ENCODE results near the gene ARHGAP29. TPM values are rescaled to one million over a fixed set of nuclear protein-coding genes. Genes with fewer than 3 reads are reported as not detected.

The ARHGAP29 gene, protein sequence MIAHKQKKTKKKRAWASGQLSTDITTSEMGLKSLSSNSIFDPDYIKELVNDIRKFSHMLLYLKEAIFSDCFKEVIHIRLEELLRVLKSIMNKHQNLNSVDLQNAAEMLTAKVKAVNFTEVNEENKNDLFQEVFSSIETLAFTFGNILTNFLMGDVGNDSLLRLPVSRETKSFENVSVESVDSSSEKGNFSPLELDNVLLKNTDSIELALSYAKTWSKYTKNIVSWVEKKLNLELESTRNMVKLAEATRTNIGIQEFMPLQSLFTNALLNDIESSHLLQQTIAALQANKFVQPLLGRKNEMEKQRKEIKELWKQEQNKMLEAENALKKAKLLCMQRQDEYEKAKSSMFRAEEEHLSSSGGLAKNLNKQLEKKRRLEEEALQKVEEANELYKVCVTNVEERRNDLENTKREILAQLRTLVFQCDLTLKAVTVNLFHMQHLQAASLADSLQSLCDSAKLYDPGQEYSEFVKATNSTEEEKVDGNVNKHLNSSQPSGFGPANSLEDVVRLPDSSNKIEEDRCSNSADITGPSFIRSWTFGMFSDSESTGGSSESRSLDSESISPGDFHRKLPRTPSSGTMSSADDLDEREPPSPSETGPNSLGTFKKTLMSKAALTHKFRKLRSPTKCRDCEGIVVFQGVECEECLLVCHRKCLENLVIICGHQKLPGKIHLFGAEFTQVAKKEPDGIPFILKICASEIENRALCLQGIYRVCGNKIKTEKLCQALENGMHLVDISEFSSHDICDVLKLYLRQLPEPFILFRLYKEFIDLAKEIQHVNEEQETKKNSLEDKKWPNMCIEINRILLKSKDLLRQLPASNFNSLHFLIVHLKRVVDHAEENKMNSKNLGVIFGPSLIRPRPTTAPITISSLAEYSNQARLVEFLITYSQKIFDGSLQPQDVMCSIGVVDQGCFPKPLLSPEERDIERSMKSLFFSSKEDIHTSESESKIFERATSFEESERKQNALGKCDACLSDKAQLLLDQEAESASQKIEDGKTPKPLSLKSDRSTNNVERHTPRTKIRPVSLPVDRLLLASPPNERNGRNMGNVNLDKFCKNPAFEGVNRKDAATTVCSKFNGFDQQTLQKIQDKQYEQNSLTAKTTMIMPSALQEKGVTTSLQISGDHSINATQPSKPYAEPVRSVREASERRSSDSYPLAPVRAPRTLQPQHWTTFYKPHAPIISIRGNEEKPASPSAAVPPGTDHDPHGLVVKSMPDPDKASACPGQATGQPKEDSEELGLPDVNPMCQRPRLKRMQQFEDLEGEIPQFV
- 10 to 100 TPM; 18.4 to 40.2 (median 23.7) TPM for total RNA-seq

DNA sequence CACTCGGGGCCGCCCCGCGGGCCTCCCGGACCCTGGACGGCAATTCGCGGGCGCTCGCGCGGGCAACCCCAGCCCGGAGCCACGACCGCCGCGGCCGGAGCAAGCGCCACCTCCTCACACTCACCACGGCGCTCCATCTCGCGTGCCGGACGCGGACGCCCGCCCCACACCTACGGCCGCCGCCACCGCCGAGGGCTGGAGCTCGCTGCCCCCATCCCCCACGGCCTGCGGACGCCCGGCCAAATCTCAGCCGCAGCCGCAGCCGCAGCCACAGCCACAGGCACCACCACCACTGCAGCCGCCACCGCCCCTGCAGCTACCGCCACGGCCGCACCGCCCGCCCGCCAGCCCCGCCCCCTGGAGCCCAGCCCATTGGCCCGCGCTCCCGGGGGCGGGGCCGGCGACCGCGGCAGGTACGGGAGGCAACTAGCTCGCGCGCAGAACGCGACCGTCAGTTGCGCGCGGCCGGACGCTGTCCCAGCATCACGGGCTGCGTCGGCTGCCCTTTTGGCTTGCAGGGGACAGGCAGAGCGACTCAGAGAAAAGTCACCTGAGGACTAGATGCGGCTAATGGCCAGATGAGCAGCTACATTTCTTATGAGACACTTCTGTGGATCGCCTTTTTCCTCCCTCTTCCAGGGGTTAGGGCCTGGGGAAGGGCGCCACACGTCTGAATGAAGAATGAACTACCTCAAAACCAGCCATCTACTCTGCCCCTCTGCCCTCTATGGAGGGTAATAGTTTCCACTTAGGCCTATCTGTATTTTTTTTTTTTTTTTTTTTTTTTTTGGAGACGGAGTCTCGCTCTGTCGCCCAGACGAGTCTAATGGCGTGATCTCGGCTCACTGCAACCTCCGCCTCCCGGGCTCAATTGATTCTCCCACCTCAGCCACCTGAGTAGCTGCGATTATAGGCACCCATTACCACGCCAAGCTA lies at the start of gene ARHGAP29:
Gene ARHGAP29 (minus strand): TSS at position 294 of the 936 bp plus-strand sequence. CDS start 5,973 bp downstream, outside the sequence.
- no peak for DNase-seq (ENCODE audit: extremely low spot score)
- Histone ChIP-seq H3K4me1 (peaks cover 10 to 35% (median 28%) of the 10 kb centered on the region in 4 donors), H3K27me3 (peaks cover 0 to 22% (median 0%) of the 10 kb centered on the region in 4 donors), H3K4me3 (peak within 1 kb of the TSS; percentile 80 to 96 (median 90)), H3K9me3 (no peaks in the 10 kb centered on the region), H3K36me3 (no peaks in the 10 kb centered on the region), H3K27ac (replicated peaks in 1 of 4) (peak within 1 kb of the TSS; percentile 87 to 92 (median 91))
- peak; percentile 26 for TF ChIP-seq POLR2A (IDR thresholded peaks at IDR 0.05; ENCODE audit: low read depth)
- peak; percentile 82 to 85 for TF ChIP-seq POLR2AphosphoS5 (IDR thresholded peaks at IDR 0.05)
- TF ChIP-seq, protein P1, sequence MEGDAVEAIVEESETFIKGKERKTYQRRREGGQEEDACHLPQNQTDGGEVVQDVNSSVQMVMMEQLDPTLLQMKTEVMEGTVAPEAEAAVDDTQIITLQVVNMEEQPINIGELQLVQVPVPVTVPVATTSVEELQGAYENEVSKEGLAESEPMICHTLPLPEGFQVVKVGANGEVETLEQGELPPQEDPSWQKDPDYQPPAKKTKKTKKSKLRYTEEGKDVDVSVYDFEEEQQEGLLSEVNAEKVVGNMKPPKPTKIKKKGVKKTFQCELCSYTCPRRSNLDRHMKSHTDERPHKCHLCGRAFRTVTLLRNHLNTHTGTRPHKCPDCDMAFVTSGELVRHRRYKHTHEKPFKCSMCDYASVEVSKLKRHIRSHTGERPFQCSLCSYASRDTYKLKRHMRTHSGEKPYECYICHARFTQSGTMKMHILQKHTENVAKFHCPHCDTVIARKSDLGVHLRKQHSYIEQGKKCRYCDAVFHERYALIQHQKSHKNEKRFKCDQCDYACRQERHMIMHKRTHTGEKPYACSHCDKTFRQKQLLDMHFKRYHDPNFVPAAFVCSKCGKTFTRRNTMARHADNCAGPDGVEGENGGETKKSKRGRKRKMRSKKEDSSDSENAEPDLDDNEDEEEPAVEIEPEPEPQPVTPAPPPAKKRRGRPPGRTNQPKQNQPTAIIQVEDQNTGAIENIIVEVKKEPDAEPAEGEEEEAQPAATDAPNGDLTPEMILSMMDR (IDR thresholded peaks at IDR 0.05), result no peak
- no peak for TF ChIP-seq EP300 (IDR thresholded peaks at IDR 0.05)
- intact Hi-C loops (cut with DNase I), result loop anchor here (2.0 to 5.0 kb wide), 3 partner anchors 97 to 190 kb away; no protein-coding TSS in a partner anchor
- 8% methylated on average over 33 of the region's 88 CpGs for WGBS

DNA sequence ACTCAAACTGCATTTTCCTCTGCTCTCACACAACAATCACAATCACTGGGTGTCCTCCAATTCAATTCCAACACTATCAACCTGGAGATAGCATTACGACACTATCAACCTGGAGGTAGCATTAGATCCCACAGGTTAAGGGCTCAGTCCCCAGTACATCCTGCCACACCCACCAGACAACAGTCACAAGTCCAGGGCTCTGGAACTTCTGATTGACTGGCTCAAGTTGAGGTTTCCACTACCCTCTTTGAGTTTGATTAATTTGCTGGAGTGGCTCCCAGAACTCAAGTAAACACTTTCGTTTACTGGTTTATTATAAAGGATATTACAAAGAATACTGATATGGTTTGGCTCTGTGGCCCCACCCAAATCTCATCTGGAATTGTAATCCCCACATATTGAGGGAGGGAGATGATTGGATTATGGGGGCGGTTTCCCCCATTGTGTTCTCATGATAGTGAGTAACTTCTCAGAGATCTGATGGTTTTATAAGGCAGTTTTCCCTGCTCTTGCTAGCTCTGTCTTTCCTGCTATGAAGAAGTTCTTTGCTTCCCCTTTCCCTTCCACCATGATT lies 49.6 kb upstream of the ARHGAP29 start:
- DNase-seq (ENCODE audit: extremely low spot score), result no peak

DNA sequence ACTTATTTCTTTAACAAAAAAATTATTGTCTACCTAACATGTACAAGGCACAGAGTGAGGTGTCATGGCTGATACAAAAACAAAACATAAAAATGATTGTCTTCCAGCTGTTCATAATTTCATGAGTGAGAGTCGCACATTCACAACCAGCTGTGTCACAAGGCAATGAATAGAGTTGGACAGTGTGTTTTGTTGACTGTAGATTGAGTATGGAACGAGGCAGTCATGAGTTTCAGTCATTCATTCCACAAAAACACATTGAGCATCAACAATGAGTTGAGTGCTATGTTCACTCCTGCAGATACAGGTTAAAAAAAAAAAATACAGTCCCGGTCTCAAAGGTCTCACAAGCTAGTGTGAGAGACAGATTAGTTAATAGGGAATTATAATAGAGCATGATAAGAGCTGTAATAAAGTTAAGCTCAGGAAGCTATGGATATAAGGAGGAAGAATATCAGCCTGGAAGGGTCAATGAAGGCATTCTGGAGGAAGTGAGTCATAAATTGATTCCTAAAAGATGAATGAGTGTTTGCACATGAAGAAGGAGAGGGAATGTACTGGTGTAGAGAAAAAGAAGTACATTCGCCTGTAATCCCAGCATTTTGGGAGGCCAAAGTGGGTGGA lies 47.8 kb upstream of the ARHGAP29 start:
- no peak overlapping the region for H3K4me3 ChIP-seq
- H3K4me1 ChIP-seq, result no peaks in the 10 kb centered on the region
- TF ChIP-seq POLR2A (IDR thresholded peaks at IDR 0.05; ENCODE audit: low read depth) (no peak), EP300 (IDR thresholded peaks at IDR 0.05) (no peak), POLR2AphosphoS5 (IDR thresholded peaks at IDR 0.05) (no peak)
- TF ChIP-seq, protein P1 (IDR thresholded peaks at IDR 0.05), result no peak
- intact Hi-C loops (cut with DNase I), result no loop called here
- DNase-seq (ENCODE audit: extremely low spot score), result no peak
- H3K9me3 ChIP-seq, result no peaks in the 10 kb centered on the region
- no peaks in the 10 kb centered on the region for H3K27me3 ChIP-seq
- WGBS, result 85% methylated on average over 4 of the region's 4 CpGs
- H3K27ac ChIP-seq (replicated peaks in 1 of 4), result no peak overlapping the region
- H3K36me3 ChIP-seq, result no peaks in the 10 kb centered on the region

More for the DNA sequence above, 49.6 kb upstream of the ARHGAP29 start:
- H3K4me1 ChIP-seq, result no peaks in the 10 kb centered on the region
- intact Hi-C loops (cut with DNase I), result no loop called here
- no peak overlapping the region for H3K4me3 ChIP-seq
- no peak for TF ChIP-seq POLR2A (IDR thresholded peaks at IDR 0.05; ENCODE audit: low read depth)
- no peak for TF ChIP-seq EP300 (IDR thresholded peaks at IDR 0.05)
- TF ChIP-seq, protein P1 (IDR thresholded peaks at IDR 0.05), result no peak
- no peak for TF ChIP-seq POLR2AphosphoS5 (IDR thresholded peaks at IDR 0.05)
- WGBS, result 78% methylated on average over 3 of the region's 3 CpGs
- H3K9me3 ChIP-seq, result no peaks in the 10 kb centered on the region
- no peaks in the 10 kb centered on the region for H3K27me3 ChIP-seq
- H3K27ac ChIP-seq (replicated peaks in 1 of 4), result no peak overlapping the region
- no peaks in the 10 kb centered on the region for H3K36me3 ChIP-seq
